ENCODE measurements around the gene FILIP1L.

GRCh38 chr3:99934975-99935797 is 179.1 kb downstream of the FILIP1L start:
- TF ChIP-seq POLR2A (IDR thresholded peaks at IDR 0.05) (no peak), CTCF (IDR thresholded peaks at IDR 0.05) (no peak)

Measured in heart left ventricle (tissue), 13 donors.